NCI-H510A treated with DMSO at 0.1 percent for 48 hours (cell line): ENCODE results near the gene IRS2.
"Not testable (repeated sequence)": the region's sequence is repeated elsewhere in the genome, so short reads cannot be mapped to it uniquely, and the experiment has no call there.

Experiments
- DNase-seq: peaks from one replicate; lab custom pipeline; 2025; lab: John Stamatoyannopoulos, UW

The IRS2 gene, protein sequence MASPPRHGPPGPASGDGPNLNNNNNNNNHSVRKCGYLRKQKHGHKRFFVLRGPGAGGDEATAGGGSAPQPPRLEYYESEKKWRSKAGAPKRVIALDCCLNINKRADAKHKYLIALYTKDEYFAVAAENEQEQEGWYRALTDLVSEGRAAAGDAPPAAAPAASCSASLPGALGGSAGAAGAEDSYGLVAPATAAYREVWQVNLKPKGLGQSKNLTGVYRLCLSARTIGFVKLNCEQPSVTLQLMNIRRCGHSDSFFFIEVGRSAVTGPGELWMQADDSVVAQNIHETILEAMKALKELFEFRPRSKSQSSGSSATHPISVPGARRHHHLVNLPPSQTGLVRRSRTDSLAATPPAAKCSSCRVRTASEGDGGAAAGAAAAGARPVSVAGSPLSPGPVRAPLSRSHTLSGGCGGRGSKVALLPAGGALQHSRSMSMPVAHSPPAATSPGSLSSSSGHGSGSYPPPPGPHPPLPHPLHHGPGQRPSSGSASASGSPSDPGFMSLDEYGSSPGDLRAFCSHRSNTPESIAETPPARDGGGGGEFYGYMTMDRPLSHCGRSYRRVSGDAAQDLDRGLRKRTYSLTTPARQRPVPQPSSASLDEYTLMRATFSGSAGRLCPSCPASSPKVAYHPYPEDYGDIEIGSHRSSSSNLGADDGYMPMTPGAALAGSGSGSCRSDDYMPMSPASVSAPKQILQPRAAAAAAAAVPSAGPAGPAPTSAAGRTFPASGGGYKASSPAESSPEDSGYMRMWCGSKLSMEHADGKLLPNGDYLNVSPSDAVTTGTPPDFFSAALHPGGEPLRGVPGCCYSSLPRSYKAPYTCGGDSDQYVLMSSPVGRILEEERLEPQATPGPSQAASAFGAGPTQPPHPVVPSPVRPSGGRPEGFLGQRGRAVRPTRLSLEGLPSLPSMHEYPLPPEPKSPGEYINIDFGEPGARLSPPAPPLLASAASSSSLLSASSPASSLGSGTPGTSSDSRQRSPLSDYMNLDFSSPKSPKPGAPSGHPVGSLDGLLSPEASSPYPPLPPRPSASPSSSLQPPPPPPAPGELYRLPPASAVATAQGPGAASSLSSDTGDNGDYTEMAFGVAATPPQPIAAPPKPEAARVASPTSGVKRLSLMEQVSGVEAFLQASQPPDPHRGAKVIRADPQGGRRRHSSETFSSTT (N-terminal part only)

GRCh38 chr13:109786457-109787134 lies at the start of gene IRS2:
Gene IRS2, minus strand, starts transcription at chr13:109786583. Its CDS starts 530 bp downstream, at chr13:109786053.
- peak; percentile 97 for DNase-seq

- DNase-seq, result no peak
Observed at GRCh38 chr13:109834973-109835720, 48.8 kb upstream of the IRS2 start.

DNA sequence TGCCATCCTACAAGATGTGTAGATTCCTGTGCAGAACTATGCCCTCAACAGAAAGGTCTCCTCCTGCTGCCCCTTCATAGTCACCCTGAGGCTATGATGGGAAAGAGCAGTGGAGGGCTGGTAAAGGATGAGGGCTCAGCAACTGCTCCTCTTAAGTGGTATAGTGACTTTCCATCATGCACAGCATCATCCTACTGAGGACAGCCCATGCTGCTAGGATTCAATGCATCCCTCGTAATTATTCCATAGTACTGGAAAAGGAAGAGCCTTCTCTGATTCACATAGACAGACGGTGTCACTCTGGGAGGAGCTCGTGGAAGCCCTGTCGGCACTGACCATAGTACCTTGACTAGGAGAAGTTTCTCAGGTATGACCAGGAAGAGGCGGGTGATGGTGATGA lies 47.6 kb upstream of the IRS2 start:
- no peak for DNase-seq

DNA sequence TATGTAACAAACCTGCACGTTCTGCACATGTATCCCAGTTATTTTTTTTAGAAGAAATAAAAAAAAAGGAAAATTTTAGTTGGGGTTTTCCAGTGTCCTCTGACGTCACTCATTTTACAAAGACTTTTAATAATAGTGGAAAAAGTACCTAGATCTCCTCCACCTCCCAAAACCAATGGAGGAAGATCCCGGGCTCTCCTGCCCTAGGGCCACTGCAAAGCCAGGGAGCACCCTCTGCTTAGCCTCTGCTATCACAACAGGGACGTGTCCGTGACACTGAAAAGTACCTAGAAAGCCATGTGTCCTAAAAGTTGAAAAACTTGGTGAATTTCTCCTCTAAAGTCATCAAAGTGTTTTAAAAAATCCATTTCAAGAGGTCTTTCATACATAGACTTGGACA lies 46.7 kb upstream of the IRS2 start:
- DNase-seq, result no peak

- DNase-seq, result not testable (repeated sequence)
Observed at GRCh38 chr13:109828591-109829316, 42.4 kb upstream of the IRS2 start.

DNA sequence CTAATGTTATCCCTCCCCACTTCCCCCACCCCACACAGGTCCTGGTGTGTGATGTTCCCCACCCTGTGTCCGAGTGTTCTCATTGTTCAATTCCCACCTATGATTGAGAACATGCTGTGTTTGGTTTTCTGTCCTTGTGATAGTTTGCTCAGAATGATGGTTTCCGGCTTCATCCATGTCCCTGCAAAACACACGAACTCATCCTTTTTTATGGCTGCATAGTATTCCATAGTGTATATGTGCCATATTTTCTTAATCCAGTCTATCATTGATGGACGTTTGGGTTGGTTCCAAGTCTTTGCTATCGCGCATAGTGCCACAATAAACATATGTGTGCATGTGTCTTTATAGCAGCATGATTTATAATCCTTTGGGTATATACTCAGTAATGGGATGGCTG lies 36.8 kb upstream of the IRS2 start:
- DNase-seq, result not testable (repeated sequence)

DNA sequence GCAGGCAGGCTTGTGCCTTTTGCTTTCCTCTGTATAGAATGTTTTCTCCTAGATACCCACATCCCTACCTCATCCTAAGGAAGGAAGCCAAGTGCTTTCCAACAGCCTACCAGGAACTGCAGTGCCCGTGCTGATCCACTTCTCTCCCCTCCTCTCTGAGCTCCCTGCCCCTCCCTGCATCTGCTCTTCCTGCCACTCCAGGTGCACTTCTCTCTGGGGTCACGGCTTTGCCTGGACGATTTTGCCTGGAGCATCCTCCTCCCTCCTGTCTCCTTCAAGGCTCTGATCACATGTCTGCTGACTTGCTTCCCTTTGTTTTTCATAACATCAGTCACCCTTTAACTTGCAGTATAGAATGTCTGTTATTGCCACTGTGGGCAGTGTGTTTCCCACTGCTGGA lies 34.7 kb upstream of the IRS2 start:
- DNase-seq, result peak; percentile 88

DNA sequence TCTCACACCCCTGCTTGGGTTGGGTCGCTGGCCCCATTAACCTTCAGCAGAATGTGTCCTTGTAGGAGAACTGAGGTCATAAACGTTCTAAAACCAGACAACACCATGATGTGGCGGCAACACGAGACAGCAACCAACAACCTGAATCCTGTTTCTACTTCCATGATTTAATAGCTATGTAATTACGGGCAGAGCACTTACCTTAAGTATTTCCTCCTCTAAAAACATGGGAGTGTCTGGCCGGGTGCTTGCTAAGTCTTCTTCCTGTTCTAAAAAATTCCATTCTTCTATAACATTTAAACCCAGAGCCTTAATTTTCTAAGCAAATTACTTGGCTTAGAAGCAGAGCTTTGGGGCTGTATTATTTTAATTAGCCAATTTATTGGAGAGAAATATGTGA lies 33.5 kb upstream of the IRS2 start:
- DNase-seq, result peak; percentile 48

DNA sequence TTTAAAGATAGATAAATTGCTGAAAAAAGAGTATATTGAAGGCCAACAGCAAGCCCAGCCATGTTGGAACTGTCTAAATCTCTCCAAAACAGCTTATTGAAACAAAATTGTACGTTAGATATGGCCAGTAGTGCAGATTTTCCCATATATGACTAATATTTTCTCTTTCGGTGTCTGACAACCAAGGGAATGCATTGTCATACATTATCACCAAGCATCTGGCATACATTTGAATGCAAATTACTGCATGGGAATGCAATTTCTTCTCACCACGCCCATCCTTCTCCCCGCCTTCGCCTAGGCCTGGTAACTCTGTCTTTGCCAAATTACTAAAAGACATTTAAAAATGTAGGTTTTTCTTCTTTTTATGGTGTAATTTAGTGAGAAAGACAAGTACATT lies 32.5 kb upstream of the IRS2 start:
- no peak for DNase-seq

GRCh38 chr13:109817591-109818535 lies 31.5 kb upstream of the IRS2 start:
- peak; percentile 51 for DNase-seq

DNA sequence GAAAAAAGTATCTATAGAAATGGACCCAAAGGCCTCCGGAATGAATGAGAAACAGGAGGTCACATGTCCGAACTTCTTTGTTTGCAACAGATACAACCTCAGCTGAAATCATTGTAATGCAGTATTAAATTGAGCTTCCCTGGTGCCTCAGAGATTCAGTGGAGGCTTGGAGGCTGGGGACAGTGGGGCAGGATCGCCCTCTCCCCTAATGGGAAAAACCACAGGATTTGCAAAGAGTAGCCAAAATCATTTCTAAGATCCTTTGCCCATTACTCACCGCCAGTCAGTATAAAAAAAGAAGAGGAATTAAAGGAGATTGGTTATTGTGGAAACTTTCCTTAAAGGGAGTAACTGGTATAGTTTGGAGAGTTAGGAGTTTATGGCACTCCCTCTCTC lies 30.4 kb upstream of the IRS2 start:
- DNase-seq, result no peak

GRCh38 chr13:109816112-109816807 lies 29.9 kb upstream of the IRS2 start:
- DNase-seq, result no peak

GRCh38 chr13:109815651-109816050 lies 29.3 kb upstream of the IRS2 start:
- DNase-seq, result no peak

- DNase-seq, result no peak
Observed at GRCh38 chr13:109813663-109814062, 27.3 kb upstream of the IRS2 start.

DNA sequence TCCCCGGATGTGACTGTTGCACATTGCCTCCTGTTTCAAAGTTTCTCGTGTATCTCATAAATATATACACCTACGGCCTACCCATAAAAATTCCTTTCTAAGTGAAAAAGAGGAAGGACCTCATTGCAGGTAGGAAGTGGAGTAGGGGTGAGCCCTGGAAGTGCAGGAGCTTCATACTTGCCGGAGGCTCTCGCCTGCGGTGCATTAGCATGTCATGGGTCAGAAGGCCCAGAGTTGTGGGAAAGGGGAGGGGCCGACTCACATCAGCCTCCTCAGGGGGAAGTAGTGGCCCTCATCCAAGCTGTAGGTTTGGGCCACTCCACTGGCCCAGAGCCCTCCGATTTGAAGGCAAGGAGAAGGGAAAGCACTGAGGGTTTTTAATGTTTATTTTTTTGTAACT lies 26.0 kb upstream of the IRS2 start:
- DNase-seq, result no peak

DNA sequence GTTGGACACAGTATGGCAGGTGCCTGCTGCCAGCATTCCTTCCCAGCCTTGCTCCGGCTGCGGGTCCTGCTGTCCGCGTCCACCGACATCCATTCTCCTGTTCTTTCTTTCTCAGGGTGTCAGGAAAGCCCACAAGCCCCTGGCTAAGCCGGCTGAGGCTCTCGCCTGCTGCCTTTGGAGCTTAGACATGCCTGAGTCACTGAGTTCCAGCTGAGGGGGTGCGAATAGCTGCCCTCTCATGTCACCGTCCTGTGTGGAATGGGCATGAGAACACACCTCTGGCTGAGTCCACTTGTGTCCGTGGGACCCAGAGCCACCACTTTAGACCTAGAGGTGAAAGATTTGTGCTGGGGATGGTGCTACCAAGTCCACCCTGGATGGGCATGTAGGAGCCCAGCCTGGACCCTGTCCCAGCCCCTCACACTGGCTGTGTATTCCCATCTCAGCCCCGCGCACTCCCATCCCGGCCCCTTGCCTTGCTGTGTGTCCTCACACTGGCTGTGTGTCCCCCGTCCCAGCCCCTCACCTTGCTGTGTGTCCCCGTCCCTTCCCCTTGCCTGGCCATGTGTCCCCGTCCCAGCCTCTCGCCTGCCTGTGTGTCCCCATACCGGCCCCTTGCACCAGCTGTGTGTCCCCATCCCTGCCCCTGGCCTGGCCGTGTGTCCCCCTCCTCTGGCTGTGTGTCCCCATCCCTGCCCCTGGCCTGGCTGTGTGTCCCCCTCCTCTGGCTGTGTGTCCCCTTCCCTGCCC lies 24.6 kb upstream of the IRS2 start:
- no peak for DNase-seq

- DNase-seq, result peak; percentile 18
Observed at GRCh38 chr13:109809216-109809932, 23.0 kb upstream of the IRS2 start.
